NK-92 (cell line): ENCODE data around the gene MIPOL1.
"Not testable (repeated sequence)": the region's sequence is repeated elsewhere in the genome, so short reads cannot be mapped to it uniquely, and the experiment has no call there.

Experiments
- DNase-seq: peaks from one replicate; lab custom pipeline; 2025; ENCODE audit not compliant: unreplicated experiment; lab: John Stamatoyannopoulos, UW

The MIPOL1 gene

GRCh38 chr14:37443461-37443860, 245.7 kb downstream of the MIPOL1 start:
- DNase-seq = no peak

- DNase-seq = no peak
These were observed 250.2 kb downstream of the MIPOL1 start for GRCh38 chr14:37447883-37448391.

- DNase-seq = no peak
These were observed 254.6 kb downstream of the MIPOL1 start for GRCh38 chr14:37452323-37452722.

GRCh38 chr14:37453985-37454384, 256.2 kb downstream of the MIPOL1 start:
- no peak for DNase-seq

- DNase-seq = no peak
These were observed 259.6 kb downstream of the MIPOL1 start for GRCh38 chr14:37457334-37457733.

- DNase-seq = not testable (repeated sequence)
These were observed 264.7 kb downstream of the MIPOL1 start for GRCh38 chr14:37462426-37462825.

- no peak for DNase-seq
These were observed 266.6 kb downstream of the MIPOL1 start for GRCh38 chr14:37464192-37464858.

GRCh38 chr14:37466003-37466622, 268.4 kb downstream of the MIPOL1 start:
- DNase-seq = no peak

- DNase-seq = no peak
These were observed 268.9 kb downstream of the MIPOL1 start for GRCh38 chr14:37466623-37467088.

GRCh38 chr14:37469650-37470049, 271.9 kb downstream of the MIPOL1 start:
- no peak for DNase-seq

GRCh38 chr14:37470251-37470650, 272.5 kb downstream of the MIPOL1 start:
- no peak for DNase-seq

GRCh38 chr14:37472906-37473305, 275.2 kb downstream of the MIPOL1 start:
- DNase-seq = no peak

GRCh38 chr14:37474191-37474590, 276.5 kb downstream of the MIPOL1 start:
- DNase-seq = no peak

- DNase-seq = no peak
These were observed 282.9 kb downstream of the MIPOL1 start for GRCh38 chr14:37480446-37481290.

GRCh38 chr14:37482428-37482827, 284.7 kb downstream of the MIPOL1 start:
- no peak for DNase-seq

GRCh38 chr14:37483672-37484071, 285.9 kb downstream of the MIPOL1 start:
- DNase-seq = no peak

- no peak for DNase-seq
These were observed 292.9 kb downstream of the MIPOL1 start for GRCh38 chr14:37490607-37491006.

GRCh38 chr14:37491076-37491475, 293.3 kb downstream of the MIPOL1 start:
- no peak for DNase-seq

GRCh38 chr14:37493606-37494005, 295.9 kb downstream of the MIPOL1 start:
- no peak for DNase-seq

GRCh38 chr14:37497422-37497821, 299.7 kb downstream of the MIPOL1 start:
- DNase-seq = no peak

GRCh38 chr14:37501877-37502276, 304.1 kb downstream of the MIPOL1 start:
- DNase-seq = no peak

GRCh38 chr14:37508503-37508902, 310.8 kb downstream of the MIPOL1 start:
- no peak for DNase-seq
